GM12878 (cell line): ENCODE data around the gene WHRN. TPM values are rescaled to one million over a fixed set of nuclear protein-coding genes. Genes with fewer than 3 reads are reported as not detected.

Source experiments
- ATAC-seq: fragments of 200-7000 bp; cut with Tn5 transposase; 3 replicates; pipeline ENCODE4 v1.9.1; 2020; ENCODE audit warnings: mild to moderate bottlenecking, moderate library complexity
- BruUV-seq: library from RNA; stranded (reverse); fragments of 400-500 nt; replicated peaks from 2 replicates; lab custom pipeline; 2021; lab: Mats Ljungman, UMichigan
- CTCF ChIA-PET: fragments of 300-600 bp; sonication (Branson Sonifier 250); formaldehyde crosslinking; extraction: SDS; loops from one replicate; lab custom pipeline; 2021; ENCODE audit warnings: inconsistent platforms; lab: Yijun Ruan, JAX
- POLR2A ChIA-PET: fragments of 350-600 bp; formaldehyde crosslinking; extraction: SDS; loops from one replicate; lab custom pipeline; 2021; ENCODE audit warnings: inconsistent platforms; lab: Charles Lee
- RAD21 ChIA-PET: fragments of 300-600 bp; sonication (Branson Sonifier 250); formaldehyde crosslinking; loops from one replicate; lab custom pipeline; 2023; ENCODE audit warnings: antibody characterized with exemption; ENCODE audit not compliant: unreplicated experiment; lab: Charles Lee
- SMC1A ChIA-PET: fragments of 300-600 bp; sonication (Branson Sonifier 250); formaldehyde crosslinking; loops from one replicate; lab custom pipeline; 2023; ENCODE audit not compliant: unreplicated experiment, uncharacterized antibody; lab: Charles Lee
- DNase-seq: peaks from one replicate; pipeline ENCODE4 v3.0.0-alpha.2; 2011; ENCODE audit warnings: low read depth, low spot score
- FAIRE-seq: peaks from 3 replicates; lab custom pipeline; 2011; peaks lifted over from hg19 to GRCh38; lab: Jason Lieb, UNC
- H2AFZ ChIP-seq: 2 replicates; pipeline ENCODE4 v1.6.0; 2011; ENCODE audit warnings: low read depth, low read length, control low read depth; ENCODE audit not compliant: control insufficient read depth
- H3K27ac ChIP-seq: 2 replicates; pipeline ENCODE4 v1.5.1; 2011; ENCODE audit warnings: control low read depth; ENCODE audit not compliant: control insufficient read depth, insufficient read depth
- H3K27me3 ChIP-seq, 2 experiments: replicated peaks in 1 of 2; 2 replicates each; pipeline versions ENCODE4 v1.6.0 to v1.6.1; 2011; ENCODE audit warnings: low read length in 1 of 2; ENCODE audit not compliant: control insufficient read depth in 2 of 2, insufficient read depth in 2 of 2
- H3K36me3 ChIP-seq, 2 experiments: 2 replicates each; pipeline ENCODE4 v1.5.1; 2011; ENCODE audit warnings: low read length in 1 of 2; ENCODE audit not compliant: control insufficient read depth in 2 of 2, insufficient read depth in 2 of 2
- H3K4me1 ChIP-seq: 2 replicates; pipeline ENCODE4 v1.6.1; 2011; ENCODE audit warnings: mild to moderate bottlenecking, low read length, moderate library complexity, mixed read lengths; ENCODE audit not compliant: control insufficient read depth, insufficient read depth
- H3K4me2 ChIP-seq: 2 replicates; pipeline ENCODE4 v1.6.0; 2011; ENCODE audit warnings: control low read depth; ENCODE audit not compliant: control insufficient read depth, insufficient read depth
- H3K4me3 ChIP-seq: fragments of 200-600 bp; sonication (generic); 2 replicates; pipeline ENCODE4 v1.5.1; 2016
- H3K79me2 ChIP-seq: 2 replicates; pipeline ENCODE4 v1.6.0; 2011; ENCODE audit warnings: low read length; ENCODE audit not compliant: control insufficient read depth, insufficient read depth
- H3K9ac ChIP-seq: 2 replicates; pipeline ENCODE4 v1.8.0; 2011; ENCODE audit warnings: low read length, control low read depth, mixed read lengths; ENCODE audit not compliant: control insufficient read depth, insufficient read depth
- H3K9me3 ChIP-seq: replicated peaks from 3 replicates; pipeline ENCODE4 v1.5.1; 2011; ENCODE audit warnings: mild to moderate bottlenecking, low read length; ENCODE audit not compliant: control insufficient read depth, insufficient read depth
- H4K20me1 ChIP-seq: 2 replicates; pipeline ENCODE4 v1.6.0; 2011; ENCODE audit not compliant: control insufficient read depth, insufficient read depth
- ATF3 ChIP-seq: IDR thresholded peaks from 2 replicates; pipeline ENCODE4 v1.6.1; 2011; ENCODE audit warnings: low read depth, mild to moderate bottlenecking, low read length, moderate library complexity, borderline replicate concordance; ENCODE audit errors: extremely low read depth
- EGR1 ChIP-seq, 2 experiments: IDR thresholded peaks; 1 replicate in 1 of 2; 2 replicates in 1 of 2; pipeline ENCODE4 v1.6.1; 2011 to 2012; ENCODE audit warnings: low read depth in 2 of 2, low read length in 2 of 2, borderline replicate concordance in 1 of 2, mild to moderate bottlenecking in 1 of 2, moderate library complexity in 1 of 2
- ESRRA ChIP-seq: IDR thresholded peaks from 2 replicates; pipeline ENCODE4 v1.6.1; 2012; ENCODE audit warnings: mild to moderate bottlenecking, low read length, improper control_type of control experiment
- ETV6 ChIP-seq, 2 experiments: fragments of 450-650 bp in 1 of 2; IDR thresholded peaks in 1 of 2; conservative IDR thresholded peaks in 1 of 2; 2 replicates each; pipeline ENCODE4 v1.6.1; 2014; ENCODE audit warnings: antibody characterized with exemption in 1 of 2, borderline replicate concordance in 1 of 2, low read depth in 1 of 2, mild to moderate bottlenecking in 1 of 2, moderate library complexity in 1 of 2
- GABPA ChIP-seq: IDR thresholded peaks from 2 replicates; pipeline ENCODE4 v1.6.1; 2014; ENCODE audit warnings: antibody characterized with exemption, low read depth, mild to moderate bottlenecking, inconsistent platforms
- JUNB ChIP-seq: IDR thresholded peaks from 2 replicates; pipeline ENCODE4 v1.6.1; 2016; ENCODE audit warnings: antibody characterized with exemption, mild to moderate bottlenecking
- SMARCA5 ChIP-seq: fragments of 450-650 bp; IDR thresholded peaks from 2 replicates; pipeline ENCODE4 v1.6.1; 2017; ENCODE audit warnings: mild to moderate bottlenecking
- SRF ChIP-seq, 2 experiments: IDR thresholded peaks; 2 replicates each; pipeline ENCODE4 v1.6.1; 2011; ENCODE audit warnings: low read depth in 2 of 2, low read length in 2 of 2, mild to moderate bottlenecking in 1 of 2, moderate library complexity in 1 of 2
- YBX1 ChIP-seq: fragments of 450-650 bp; IDR thresholded peaks from 2 replicates; pipeline ENCODE4 v1.6.1; 2016; ENCODE audit warnings: antibody characterized with exemption
- ZNF687 ChIP-seq: fragments of 450-650 bp; IDR thresholded peaks from 2 replicates; pipeline ENCODE4 v1.6.1; 2017; ENCODE audit warnings: mild to moderate bottlenecking, moderate library complexity
- WGBS: methylation state at CpG from one replicate; pipeline ENCODE4 v1.1.6; 2016; ENCODE audit warnings: low lambda C conversion rate; ENCODE audit not compliant: insufficient replicate concordance, insufficient coverage; ENCODE audit errors: missing lambda C conversion rate; 5-methylcytosine and 5-hydroxymethylcytosine counted together
- in situ Hi-C: fragments of 300-500 bp; cut with MboI; formaldehyde crosslinking; loops from 9 replicates; pipeline ENCODE4 v1.14.3; 2018; ENCODE audit warnings: mixed read lengths
- intact Hi-C: fragments of 100-400 bp; cut with micrococcal nuclease; formaldehyde crosslinking; loops from one replicate; pipeline ENCODE4 v1.14.2; 2022; ENCODE audit not compliant: unreplicated experiment
- polyA plus RNA-seq, 11 experiments: library from polyadenylated mRNA; depleted of rRNA in 4 of 11; unstranded in 6 of 11; stranded (reverse) in 5 of 11; fragments of >200 nt; fragmentation: Nextera tagmentation in 4 of 11; fragmentation: Illumina TruSeq in 1 of 11; extraction: Ambion mirVana in 4 of 11; extraction: Trizol in 1 of 11; gene quantifications; 1 replicate in 1 of 11; 2 replicates in 10 of 11; pipeline versions ENCODE4 v1.2.1 to v1.2.3, GENCODE V29; 2011 to 2016; ENCODE audit warnings: inconsistent platforms in 2 of 11, missing spikeins in 2 of 11, low read depth in 1 of 11
- total RNA-seq, 4 experiments: library from RNA; depleted of rRNA in 3 of 4; stranded (reverse); fragments of >200 nt in 3 of 4; fragmentation: Illumina TruSeq in 1 of 4; extraction: Trizol in 1 of 4; gene quantifications; 2 replicates each; pipeline versions ENCODE4 v1.2.1 to v1.2.3, GENCODE V29; 2013 to 2021

WHRN gene
- total and polyA plus RNA-seq, 10 of the 15 experiments (the other 5 are each of a cell fraction or from before 2014, with no cell fraction given), result 0.04 to 18.2 (median 0.68) TPM; not detected in 1

- ChIA-PET POLR2A (interaction anchor here (1.4 to 13.2 kb wide), 5 partner anchors 8 to 23 kb away, joined by 4 to 312 read pairs (median 5); partner anchors contain the start of gene AKNA), CTCF (interaction anchor here (0.9 to 3.9 kb wide), 6 partner anchors 13 to 35 kb away, joined by 3 to 48 read pairs (median 4); partner anchors contain the start of gene AKNA), SMC1A (interaction anchor here (0.6 to 13.9 kb wide), 9 partner anchors 15 to 282 kb away, joined by 3 to 327 read pairs (median 3); partner anchors contain the start of gene AKNA), RAD21 (interaction anchor here (0.7 to 12.9 kb wide), 5 partner anchors 8 to 24 kb away, joined by 3 to 251 read pairs (median 4); partner anchors contain the start of gene AKNA)
- DNase-seq (no peak), ATAC-seq (peak; percentile 46), FAIRE-seq (no peak)
- peak overlapping the region; percentile 72 for H3K4me2 ChIP-seq
- H3K9ac ChIP-seq, result peak overlapping the region; percentile 76
- no peaks in the 10 kb centered on the region for H3K27me3 ChIP-seq
- no TSS peak for BruUV-seq
- peak overlapping the region; percentile 99 for H3K27ac ChIP-seq
- peaks cover 47 to 48% of the 10 kb centered on the region in 2 experiments for H3K36me3 ChIP-seq
- in situ Hi-C loops (no loop called here), intact Hi-C loops (no loop called here)
- H4K20me1 ChIP-seq, result no peaks in the 10 kb centered on the region
- peaks cover 69% of the 10 kb centered on the region for H3K4me1 ChIP-seq
- H3K4me3 ChIP-seq, result peak overlapping the region; percentile 33; the same call in 1 of the 2 replicates
- H3K79me2 ChIP-seq, result peaks cover 49% of the 10 kb centered on the region
- 2% methylated on average over 12 of the region's 14 CpGs for WGBS
- H2AFZ ChIP-seq, result no peak overlapping the region
- peak in 1 of 2 experiments; percentile 56; a peak in 2 of 4 replicates for TF ChIP-seq ETV6 (conservative IDR thresholded peaks at IDR 0.05 in 1 of 2, IDR thresholded peaks at IDR 0.05 in 1 of 2; ENCODE audit: borderline replicate concordance in 1 of 2, low read depth in 1 of 2)
- TF ChIP-seq SMARCA5, result 0 out of 2 replicates have a peak, but pooled peaks have one; percentile 35
- no peak for TF ChIP-seq YBX1
- no peak for TF ChIP-seq GABPA
- 0 out of 2 replicates have a peak, but pooled peaks have one; percentile 2 for TF ChIP-seq JUNB
- peak; percentile 37; the same call in 1 of the 2 replicates for TF ChIP-seq ZNF687
- TF ChIP-seq ESRRA, result no peak
- 0 out of 4 replicates have a peak, but pooled peaks of 1 of the 2 experiments have one; percentile 36 for TF ChIP-seq SRF (IDR thresholded peaks at IDR 0.05; ENCODE audit: low read depth in 2 of 2, low read length in 2 of 2)
- TF ChIP-seq ATF3, result no peak
- 0 out of 3 replicates have a peak, but pooled peaks of 1 of the 2 experiments have one; percentile 4 for TF ChIP-seq EGR1 (IDR thresholded peaks at IDR 0.05; ENCODE audit: borderline replicate concordance in 1 of 2, low read depth in 2 of 2, low read length in 2 of 2)
- no peaks in the 10 kb centered on the region for H3K9me3 ChIP-seq
Measured at GRCh38 chr9:114371973-114372917, 133.0 kb downstream of the WHRN start.
